GM12892 (cell line): ENCODE results near the gene FSTL4.

Source experiments
- POLR2AphosphoS5 ChIP-seq: IDR thresholded peaks from 2 replicates; pipeline ENCODE4 v1.6.1; 2011; ENCODE audit warnings: low read depth, low read length, control low read depth
- TAF1 ChIP-seq: IDR thresholded peaks from 2 replicates; pipeline ENCODE4 v1.6.1; 2011; ENCODE audit warnings: low read depth, mild to moderate bottlenecking, control low read depth, low read length, borderline replicate concordance

DNA sequence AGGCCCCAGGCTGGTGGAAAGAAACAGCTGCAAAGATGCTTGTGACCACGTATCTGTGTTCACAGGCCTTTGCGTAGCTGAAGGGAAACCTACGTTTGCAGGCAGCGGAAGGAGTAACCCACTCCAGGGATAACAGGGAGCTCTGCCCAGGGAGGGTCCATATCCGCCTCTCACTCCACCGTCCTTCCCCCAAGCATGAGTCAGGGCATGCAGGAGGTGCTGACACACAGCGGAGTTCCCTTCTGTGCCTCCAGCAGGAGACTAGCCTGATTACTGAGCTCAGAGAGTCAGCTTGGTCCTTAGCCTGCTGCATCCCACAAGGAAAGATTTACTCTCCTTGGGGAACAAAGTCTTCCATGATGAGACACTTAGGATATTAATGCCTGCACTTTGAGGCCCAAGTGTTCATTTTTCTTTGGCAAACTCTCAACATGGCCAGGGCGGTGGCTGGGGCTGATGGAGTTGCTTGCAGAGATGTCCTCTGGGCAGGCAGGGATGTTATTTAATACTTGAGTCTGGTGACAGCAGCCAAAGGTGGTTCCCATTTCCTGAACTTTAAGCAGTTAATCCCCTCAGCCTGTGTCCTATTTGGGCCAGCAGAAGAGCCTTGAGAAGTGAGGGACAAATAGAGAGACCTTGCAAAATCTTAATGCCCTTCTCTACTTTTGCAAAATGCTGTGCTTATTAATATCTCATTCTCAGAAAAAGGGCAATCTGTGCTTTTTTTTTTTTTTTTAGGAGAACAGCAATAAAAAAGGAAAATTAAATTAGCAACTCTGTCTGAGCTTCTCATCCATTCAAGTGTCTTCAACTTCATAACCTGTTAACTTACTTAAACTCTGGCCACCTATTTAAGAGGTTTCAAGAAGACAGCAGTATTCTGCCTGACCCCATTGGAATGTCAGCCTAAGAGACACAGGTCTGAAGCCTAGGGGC, 338.4 kb downstream of the FSTL4 start:
- TF ChIP-seq TAF1 = no peak
- TF ChIP-seq POLR2AphosphoS5 = no peak
